ENCODE data around the gene DCTN4.
"Not testable (repeated sequence)": the region's sequence is repeated elsewhere in the genome, so short reads cannot be mapped to it uniquely, and the experiment has no call there.

The DCTN4 gene

GRCh38 chr5:150778517-150779396 is 19.9 kb upstream of the DCTN4 start, which contains the start of gene SMIM3:
Gene SMIM3 (plus strand): TSS chr5:150778757. CDS start chr5:150795441, 16,684 bp downstream.
- no peak for DNase-seq (ENCODE audit: low read depth, low spot score)
- peak within 1 kb of the TSS; percentile 92 for H3K27ac ChIP-seq

GRCh38 chr5:150778088-150778516 is 19.3 kb upstream of the DCTN4 start:
- peak overlapping the region; percentile 92 for H3K27ac ChIP-seq
- DNase-seq (ENCODE audit: low read depth, low spot score): no peak

- DNase-seq (ENCODE audit: low read depth, low spot score): no peak
- H3K27ac ChIP-seq: peak overlapping the region; percentile 92
Measured at GRCh38 chr5:150777685-150778084, 18.9 kb upstream of the DCTN4 start.

- peak overlapping the region; percentile 25 for H3K27ac ChIP-seq
Measured at GRCh38 chr5:150774145-150774544, 15.3 kb upstream of the DCTN4 start.

GRCh38 chr5:150771034-150771795 is 12.4 kb upstream of the DCTN4 start:
- no peak for DNase-seq (ENCODE audit: low read depth, low spot score)
- H3K27ac ChIP-seq: no peak overlapping the region

More at GRCh38 chr5:150774145-150774544, 15.3 kb upstream of the DCTN4 start:
- DNase-seq (ENCODE audit: low read depth, low spot score): peak; percentile 76

GRCh38 chr5:150766251-150766650 is 7.4 kb upstream of the DCTN4 start:
- DNase-seq (ENCODE audit: low read depth, low spot score): no peak
- no peak overlapping the region for H3K27ac ChIP-seq

GRCh38 chr5:150765799-150766169 is 7.0 kb upstream of the DCTN4 start:
- DNase-seq (ENCODE audit: low read depth, low spot score): no peak
- no peak overlapping the region for H3K27ac ChIP-seq

- H3K27ac ChIP-seq: no peak overlapping the region
Measured at GRCh38 chr5:150765011-150765798, 6.4 kb upstream of the DCTN4 start.

GRCh38 chr5:150764530-150764929 is 5.7 kb upstream of the DCTN4 start:
- H3K27ac ChIP-seq: no peak overlapping the region
- DNase-seq (ENCODE audit: low read depth, low spot score): no peak

More at GRCh38 chr5:150765011-150765798, 6.4 kb upstream of the DCTN4 start:
- DNase-seq (ENCODE audit: low read depth, low spot score): no peak

- H3K27ac ChIP-seq: peak overlapping the region; percentile 84
- peak; percentile 84 for DNase-seq (ENCODE audit: low read depth, low spot score)
Measured at GRCh38 chr5:150763023-150763769, 4.4 kb upstream of the DCTN4 start.

- no peak for DNase-seq (ENCODE audit: low read depth, low spot score)
- H3K27ac ChIP-seq: peak overlapping the region; percentile 84
Measured at GRCh38 chr5:150762211-150762610, 3.4 kb upstream of the DCTN4 start.

GRCh38 chr5:150759334-150759583 is 442 bp upstream of the DCTN4 start:
- peak overlapping the region; percentile 95 for H3K27ac ChIP-seq
- no peak for DNase-seq (ENCODE audit: low read depth, low spot score)

GRCh38 chr5:150758203-150758530 is 650 bp downstream of the DCTN4 start:
- peak overlapping the region; percentile 95 for H3K27ac ChIP-seq
- DNase-seq (ENCODE audit: low read depth, low spot score): no peak

GRCh38 chr5:150757087-150757649 is 1.6 kb downstream of the DCTN4 start:
- DNase-seq (ENCODE audit: low read depth, low spot score): no peak
- H3K27ac ChIP-seq: peak overlapping the region; percentile 95

- no peak for DNase-seq (ENCODE audit: low read depth, low spot score)
- H3K27ac ChIP-seq: no peak overlapping the region
Measured at GRCh38 chr5:150753863-150754262, 5.0 kb downstream of the DCTN4 start.

- no peak for DNase-seq (ENCODE audit: low read depth, low spot score)
- H3K27ac ChIP-seq: no peak overlapping the region
Measured at GRCh38 chr5:150753463-150753862, 5.4 kb downstream of the DCTN4 start.

- H3K27ac ChIP-seq: no peak overlapping the region
- no peak for DNase-seq (ENCODE audit: low read depth, low spot score)
Measured at GRCh38 chr5:150751096-150751891, 7.5 kb downstream of the DCTN4 start.

- no peak for DNase-seq (ENCODE audit: low read depth, low spot score)
- no peak overlapping the region for H3K27ac ChIP-seq
Measured at GRCh38 chr5:150750469-150750868, 8.3 kb downstream of the DCTN4 start.

GRCh38 chr5:150743142-150743488 is 15.7 kb downstream of the DCTN4 start:
- not testable (repeated sequence) for DNase-seq (ENCODE audit: low read depth, low spot score); H3K27ac ChIP-seq
